ENCODE measurements around the gene TBXAS1. TPM values are rescaled to one million over a fixed set of nuclear protein-coding genes. Genes with fewer than 3 reads are reported as not detected.
A peak's percentile ranks its signal among the peaks of the same experiment; 100 is the strongest.

The TBXAS1 gene
- total RNA-seq, 1 donor from 2014 or later = 10.8 TPM

- ATAC-seq = peak; percentile 66
Observed at GRCh38 chr7:140005754-140006503, 176.9 kb downstream of the TBXAS1 start.

- no peak for ATAC-seq
Observed at GRCh38 chr7:140006600-140006999, 177.5 kb downstream of the TBXAS1 start.

- no peak for ATAC-seq
Observed at GRCh38 chr7:140007051-140007690, 178.1 kb downstream of the TBXAS1 start.

GRCh38 chr7:140008755-140009610 lies 179.9 kb downstream of the TBXAS1 start:
- ATAC-seq = no peak

GRCh38 chr7:140009735-140010134 lies 180.7 kb downstream of the TBXAS1 start:
- ATAC-seq = peak; percentile 39

- ATAC-seq = no peak
Observed at GRCh38 chr7:140010194-140010895, 181.3 kb downstream of the TBXAS1 start.

- ATAC-seq = no peak
Observed at GRCh38 chr7:140013676-140014075, 184.6 kb downstream of the TBXAS1 start.

- ATAC-seq = no peak
Observed at GRCh38 chr7:140014123-140014522, 185.1 kb downstream of the TBXAS1 start.

- ATAC-seq = no peak
Observed at GRCh38 chr7:140015471-140015970, 186.5 kb downstream of the TBXAS1 start.

- ATAC-seq = no peak
Observed at GRCh38 chr7:140016540-140016939, 187.5 kb downstream of the TBXAS1 start.

GRCh38 chr7:140017034-140017433 lies 188.0 kb downstream of the TBXAS1 start:
- ATAC-seq = no peak

GRCh38 chr7:140017543-140017942 lies 188.5 kb downstream of the TBXAS1 start:
- ATAC-seq = peak; percentile 10

- ATAC-seq = no peak
Observed at GRCh38 chr7:140018125-140019043, 189.3 kb downstream of the TBXAS1 start.

GRCh38 chr7:140019172-140019571 lies 190.1 kb downstream of the TBXAS1 start:
- no peak for ATAC-seq

GRCh38 chr7:140019606-140020005 lies 190.5 kb downstream of the TBXAS1 start:
- ATAC-seq = no peak

- no peak for ATAC-seq
Observed at GRCh38 chr7:140021603-140022002, 192.5 kb downstream of the TBXAS1 start.

- ATAC-seq = no peak
Observed at GRCh38 chr7:140022582-140023211, 193.6 kb downstream of the TBXAS1 start.

- ATAC-seq = no peak
Observed at GRCh38 chr7:140023728-140024127, 194.7 kb downstream of the TBXAS1 start.

GRCh38 chr7:140024585-140024984 lies 195.5 kb downstream of the TBXAS1 start:
- ATAC-seq = no peak

- no peak for ATAC-seq
Observed at GRCh38 chr7:140025241-140025640, 196.2 kb downstream of the TBXAS1 start.
